ENCODE measurements around the gene CCDC171. TPM values are rescaled to one million over a fixed set of nuclear protein-coding genes. Genes with fewer than 3 reads are reported as not detected.

CCDC171 gene
- total and polyA plus RNA-seq, 10 of the 15 experiments (the other 5 are each of a cell fraction or from before 2014, with no cell fraction given): 1.00 to 7.2 (median 2.8) TPM

- no peak overlapping the region for H3K9ac ChIP-seq (ENCODE audit: control insufficient read depth, insufficient read depth, low read length)
- no peaks in the 10 kb centered on the region for H3K4me1 ChIP-seq (ENCODE audit: control insufficient read depth, insufficient read depth, low read length)
- DNase-seq (ENCODE audit: low read depth, low spot score): no peak
- no peak overlapping the region for H2AFZ ChIP-seq (ENCODE audit: control insufficient read depth, low read depth, low read length)
- no peak overlapping the region for H3K27ac ChIP-seq (ENCODE audit: control insufficient read depth, insufficient read depth)
- H3K36me3 ChIP-seq (ENCODE audit: control insufficient read depth in 2 of 2, insufficient read depth in 2 of 2, low read length in 1 of 2): no peaks in the 10 kb centered on the region
- in situ Hi-C loops (cut with MboI) (no loop called here), intact Hi-C loops (cut with micrococcal nuclease; ENCODE audit: unreplicated experiment) (no loop called here)
- SMC1A ChIA-PET (ENCODE audit: uncharacterized antibody, unreplicated experiment): interaction anchor here (0.9 kb wide), 1 partner anchor 13 kb away, joined by 4 read pairs; no protein-coding TSS in a partner anchor
- ATAC-seq: no peak
- H3K79me2 ChIP-seq (ENCODE audit: control insufficient read depth, insufficient read depth, low read length): no peaks in the 10 kb centered on the region
- RAD21 ChIA-PET (ENCODE audit: unreplicated experiment): no interaction called here
- CTCF ChIA-PET: no interaction called here
- POLR2A ChIA-PET: no interaction called here
- H3K27me3 ChIP-seq (replicated peaks in 1 of 2; ENCODE audit: control insufficient read depth in 2 of 2, insufficient read depth in 2 of 2, low read length in 1 of 2): no peaks in the 10 kb centered on the region
- H4K20me1 ChIP-seq (ENCODE audit: control insufficient read depth, insufficient read depth): no peaks in the 10 kb centered on the region
- no peaks in the 10 kb centered on the region for H3K9me3 ChIP-seq (replicated peaks; ENCODE audit: control insufficient read depth, insufficient read depth, low read length)
- no peak for FAIRE-seq
- 96% methylated on average over 6 of the region's 6 CpGs for WGBS (ENCODE audit: insufficient coverage, insufficient replicate concordance, low lambda C conversion rate, missing lambda C conversion rate)
- H3K4me3 ChIP-seq: no peak overlapping the region
- BruUV-seq (replicated peaks): no TSS peak
- no peak for TF ChIP-seq SREBF1 (IDR thresholded peaks at IDR 0.05; ENCODE audit: low read length)
- H3K4me2 ChIP-seq (ENCODE audit: control insufficient read depth, insufficient read depth): no peak overlapping the region
Observed at GRCh38 chr9:15578714-15579113, 25.9 kb downstream of the CCDC171 start.

- Histone ChIP-seq H3K79me2 (ENCODE audit: control insufficient read depth, insufficient read depth, low read length) (no peaks in the 10 kb centered on the region), H3K27me3 (replicated peaks in 1 of 2; ENCODE audit: control insufficient read depth in 2 of 2, insufficient read depth in 2 of 2, low read length in 1 of 2) (no peaks in the 10 kb centered on the region), H3K27ac (ENCODE audit: control insufficient read depth, insufficient read depth) (no peak overlapping the region), H3K9ac (ENCODE audit: control insufficient read depth, insufficient read depth, low read length) (no peak overlapping the region), H2AFZ (ENCODE audit: control insufficient read depth, low read depth, low read length) (no peak overlapping the region), H3K36me3 (ENCODE audit: control insufficient read depth in 2 of 2, insufficient read depth in 2 of 2, low read length in 1 of 2) (no peaks in the 10 kb centered on the region), H3K4me3 (no peak overlapping the region), H3K4me2 (ENCODE audit: control insufficient read depth, insufficient read depth) (no peak overlapping the region), H4K20me1 (ENCODE audit: control insufficient read depth, insufficient read depth) (no peaks in the 10 kb centered on the region), H3K9me3 (replicated peaks; ENCODE audit: control insufficient read depth, insufficient read depth, low read length) (no peaks in the 10 kb centered on the region), H3K4me1 (ENCODE audit: control insufficient read depth, insufficient read depth, low read length) (no peaks in the 10 kb centered on the region)
- no TSS peak for BruUV-seq (replicated peaks)
- DNase-seq (ENCODE audit: low read depth, low spot score) (no peak), ATAC-seq (no peak), FAIRE-seq (no peak)
- in situ Hi-C loops (cut with MboI): no loop called here
- ChIA-PET RAD21 (ENCODE audit: unreplicated experiment) (no interaction called here), SMC1A (ENCODE audit: uncharacterized antibody, unreplicated experiment) (no interaction called here), CTCF (no interaction called here), POLR2A (no interaction called here)
- 81% methylated on average over 3 of the region's 3 CpGs for WGBS (ENCODE audit: insufficient coverage, insufficient replicate concordance, low lambda C conversion rate, missing lambda C conversion rate)
- intact Hi-C loops (cut with micrococcal nuclease; ENCODE audit: unreplicated experiment): no loop called here
- TF ChIP-seq TBL1XR1 (IDR thresholded peaks at IDR 0.05; ENCODE audit: low read depth, low read length) (no peak), ZNF217 (IDR thresholded peaks at IDR 0.05) (no peak), CHD4 (IDR thresholded peaks at IDR 0.05) (no peak), MEF2A (IDR thresholded peaks at IDR 0.05; ENCODE audit: insufficient read depth, low read depth, low read length) (no peak), ELK1 (IDR thresholded peaks at IDR 0.05; ENCODE audit: low read depth, low read length) (no peak), RAD51 (IDR thresholded peaks at IDR 0.05) (no peak)
Observed at GRCh38 chr9:15584379-15584778, 31.5 kb downstream of the CCDC171 start.

Measured in GM12878 (cell line).